Adrenal gland (tissue), 12 donors: ENCODE results near the gene CACNA1D. TPM values are rescaled to one million over a fixed set of nuclear protein-coding genes. Genes with fewer than 3 reads are reported as not detected.

Experiments
- DNase-seq, 7 donors: peaks; one replicate each; pipeline ENCODE4 v3.0.0-alpha.2; 2019 to 2020
- H3K27ac ChIP-seq, 5 donors: fragments of 200-600 bp; sonication (generic) in 4 of 5; 1 replicate in 3 of 5; 2 replicates in 2 of 5; pipeline versions ENCODE4 v1.5.1 to v1.8.0; 2016 to 2020; ENCODE audit warnings: mild to moderate bottlenecking in 1 of 5
- H3K27me3 ChIP-seq: fragments of 200-600 bp; 2 replicates; pipeline ENCODE4 v1.8.0; 2021
- H3K36me3 ChIP-seq, 2 donors: fragments of 200-600 bp; replicated peaks in 1 of 2; 1 replicate in 1 of 2; 2 replicates in 1 of 2; pipeline versions ENCODE4 v1.5.1 to v1.8.0; 2018 to 2022
- H3K4me1 ChIP-seq, 2 donors: fragments of 200-600 bp; replicated peaks in 1 of 2; 1 replicate in 1 of 2; 2 replicates in 1 of 2; pipeline versions ENCODE4 v1.5.1 to v1.8.0; 2018 to 2021
- H3K4me3 ChIP-seq, 4 donors: fragments of 200-600 bp; sonication (generic) in 3 of 4; one replicate each; pipeline ENCODE4 v1.5.1; 2016 to 2018
- H3K9me3 ChIP-seq, 3 donors: fragments of 200-600 bp; sonication (generic) in 1 of 3; replicated peaks in 1 of 3; 1 replicate in 2 of 3; 2 replicates in 1 of 3; pipeline versions ENCODE4 v1.5.1 to v1.8.0; 2016 to 2021
- CTCF ChIP-seq, 6 experiments: fragments of 450-650 bp in 4 of 6; fragments of 200-600 bp in 2 of 6; sonication (generic) in 1 of 6; IDR thresholded peaks; 1 replicate in 5 of 6; 2 replicates in 1 of 6; pipeline versions ENCODE4 v1.5.1 to v1.8.0; 2016 to 2021; ENCODE audit warnings: antibody characterized with exemption in 6 of 6, mild to moderate bottlenecking in 2 of 6, moderate library complexity in 1 of 6
- POLR2A ChIP-seq, 2 donors: fragments of 450-650 bp; IDR thresholded peaks; one replicate each; pipeline ENCODE4 v1.6.1; 2017; ENCODE audit warnings: antibody characterized with exemption in 2 of 2, mild to moderate bottlenecking in 2 of 2, moderate library complexity in 1 of 2
- WGBS, 4 donors: extraction: QIAGEN DNeasy Blood & Tissue Kit in 2 of 4; methylation state at CpG; one replicate each; pipeline versions ENCODE4 v1.1.5 to v1.1.7; 2013 to 2017; 5-methylcytosine and 5-hydroxymethylcytosine counted together
- intact Hi-C, 2 donors: fragments of 100-400 bp; cut with DNase I; formaldehyde crosslinking; loops; one replicate each; pipeline versions ENCODE4 v1.14.1 to v1.15.0; 2022 to 2023
- polyA plus RNA-seq, 3 donors: library from polyadenylated mRNA; stranded (reverse); fragments of 200-250 nt in 2 of 3; fragments of 350-450 nt in 1 of 3; fragmentation: Illumina TruSeq in 1 of 3; extraction: RNeasy Lipid Tissue Mini Kit (QIAGEN cat#74804) in 1 of 3; gene quantifications; one replicate each; pipeline ENCODE4 v1.2.3, GENCODE V29; 2013 to 2014
- total RNA-seq, 9 donors: library from RNA; depleted of rRNA in 4 of 9; stranded (reverse); fragments of >200 nt in 4 of 9; fragments of 120-200 nt in 1 of 9; fragmentation: NEBNext Ultra II Directional in 1 of 9; extraction: Animal tissue kit (Norgen Biotek cat#: 25700) in 1 of 9; gene quantifications; one replicate each; pipeline versions ENCODE4 v1.1.0 to v1.2.4, GENCODE V29; 2013 to 2023
- donor health status: healthy with polysubstance abuse.
- donor health status: Bipolar disorder and iron deficiency.
- donor health status: DM: yes; HTN: yes; CAD: no.
- donor health status: DM: no; HTN: no; CAD: no.
- donor health status: DM: no; HTN: no; CAD: no.
- donor health status: DM: yes; HTN: yes; CAD: no.

Gene CACNA1D
- total and polyA plus RNA-seq, 12 donors: 25.8 to 111 (median 63.0) TPM

GRCh38 chr3:53612508-53612907 is 118.1 kb downstream of the CACNA1D start:
- no peak for DNase-seq
- Histone ChIP-seq H3K9me3 (peaks cover 0 to 4% (median 0%) of the 10 kb centered on the region in 3 donors), H3K4me3 (no peak overlapping the region), H3K27me3 (no peaks in the 10 kb centered on the region), H3K27ac (no peak overlapping the region), H3K4me1 (no peaks in the 10 kb centered on the region), H3K36me3 (no peaks in the 10 kb centered on the region)
- 68 to 78% (median 73%) methylated on average over 5 of the region's 5 CpGs for WGBS, 4 donors
- TF ChIP-seq POLR2A (IDR thresholded peaks at IDR 0.05) (no peak), CTCF (IDR thresholded peaks at IDR 0.05) (no peak)
- intact Hi-C loops: no loop called here

GRCh38 chr3:53613125-53613524 is 118.7 kb downstream of the CACNA1D start:
- no peaks in the 10 kb centered on the region for H3K27me3 ChIP-seq
- WGBS, 4 donors: 62 to 78% (median 72%) methylated on average over 3 of the region's 3 CpGs
- intact Hi-C loops: no loop called here

GRCh38 chr3:53614307-53614706 is 119.9 kb downstream of the CACNA1D start:
- 79 to 91% (median 87%) methylated on average over 5 of the region's 5 CpGs for WGBS, 4 donors
- intact Hi-C loops: no loop called here

More at GRCh38 chr3:53613125-53613524, 118.7 kb downstream of the CACNA1D start:
- H3K4me3 ChIP-seq: no peak overlapping the region
- no peaks in the 10 kb centered on the region for H3K36me3 ChIP-seq
- no peak for DNase-seq
- peaks cover 0 to 4% (median 0%) of the 10 kb centered on the region in 3 donors for H3K9me3 ChIP-seq
- peaks cover 0 to 4% of the 10 kb centered on the region in 2 donors for H3K4me1 ChIP-seq
- H3K27ac ChIP-seq: peak overlapping the region in 1 of 5 donors; percentile 31
- TF ChIP-seq CTCF (IDR thresholded peaks at IDR 0.05): no peak

GRCh38 chr3:53616321-53616720 is 121.9 kb downstream of the CACNA1D start:
- peaks cover 0 to 6% of the 10 kb centered on the region in 2 donors for H3K4me1 ChIP-seq

More at GRCh38 chr3:53614307-53614706, 119.9 kb downstream of the CACNA1D start:
- Histone ChIP-seq H3K36me3 (no peaks in the 10 kb centered on the region), H3K9me3 (peaks cover 0 to 4% (median 0%) of the 10 kb centered on the region in 3 donors), H3K4me3 (no peak overlapping the region), H3K27ac (no peak overlapping the region), H3K4me1 (peaks cover 0 to 6% of the 10 kb centered on the region in 2 donors), H3K27me3 (no peaks in the 10 kb centered on the region)
- no peak for DNase-seq
- TF ChIP-seq CTCF (IDR thresholded peaks at IDR 0.05): no peak
- no peak for TF ChIP-seq POLR2A (IDR thresholded peaks at IDR 0.05)

More at GRCh38 chr3:53616321-53616720, 121.9 kb downstream of the CACNA1D start:
- no peak for TF ChIP-seq CTCF (IDR thresholded peaks at IDR 0.05)
- no peak for TF ChIP-seq POLR2A (IDR thresholded peaks at IDR 0.05)
- 44 to 62% (median 53%) methylated on average over 5 of the region's 5 CpGs for WGBS, 4 donors
- Histone ChIP-seq H3K27ac (no peak overlapping the region), H3K36me3 (no peaks in the 10 kb centered on the region), H3K27me3 (no peaks in the 10 kb centered on the region), H3K4me3 (no peak overlapping the region), H3K9me3 (no peaks in the 10 kb centered on the region)
- intact Hi-C loops: no loop called here
- no peak for DNase-seq
